NAMALWA (cell line): ENCODE results near the gene ZNF362.
"Not testable (repeated sequence)": the region's sequence is repeated elsewhere in the genome, so short reads cannot be mapped to it uniquely, and the experiment has no call there.

Experiments
- DNase-seq: peaks from one replicate; pipeline ENCODE4 v3.0.0-alpha.2; 2015; ENCODE audit warnings: low spot score

ZNF362 gene, protein sequence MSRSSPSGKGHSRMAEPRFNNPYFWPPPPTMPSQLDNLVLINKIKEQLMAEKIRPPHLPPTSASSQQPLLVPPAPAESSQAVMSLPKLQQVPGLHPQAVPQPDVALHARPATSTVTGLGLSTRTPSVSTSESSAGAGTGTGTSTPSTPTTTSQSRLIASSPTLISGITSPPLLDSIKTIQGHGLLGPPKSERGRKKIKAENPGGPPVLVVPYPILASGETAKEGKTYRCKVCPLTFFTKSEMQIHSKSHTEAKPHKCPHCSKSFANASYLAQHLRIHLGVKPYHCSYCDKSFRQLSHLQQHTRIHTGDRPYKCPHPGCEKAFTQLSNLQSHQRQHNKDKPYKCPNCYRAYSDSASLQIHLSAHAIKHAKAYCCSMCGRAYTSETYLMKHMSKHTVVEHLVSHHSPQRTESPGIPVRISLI

DNA sequence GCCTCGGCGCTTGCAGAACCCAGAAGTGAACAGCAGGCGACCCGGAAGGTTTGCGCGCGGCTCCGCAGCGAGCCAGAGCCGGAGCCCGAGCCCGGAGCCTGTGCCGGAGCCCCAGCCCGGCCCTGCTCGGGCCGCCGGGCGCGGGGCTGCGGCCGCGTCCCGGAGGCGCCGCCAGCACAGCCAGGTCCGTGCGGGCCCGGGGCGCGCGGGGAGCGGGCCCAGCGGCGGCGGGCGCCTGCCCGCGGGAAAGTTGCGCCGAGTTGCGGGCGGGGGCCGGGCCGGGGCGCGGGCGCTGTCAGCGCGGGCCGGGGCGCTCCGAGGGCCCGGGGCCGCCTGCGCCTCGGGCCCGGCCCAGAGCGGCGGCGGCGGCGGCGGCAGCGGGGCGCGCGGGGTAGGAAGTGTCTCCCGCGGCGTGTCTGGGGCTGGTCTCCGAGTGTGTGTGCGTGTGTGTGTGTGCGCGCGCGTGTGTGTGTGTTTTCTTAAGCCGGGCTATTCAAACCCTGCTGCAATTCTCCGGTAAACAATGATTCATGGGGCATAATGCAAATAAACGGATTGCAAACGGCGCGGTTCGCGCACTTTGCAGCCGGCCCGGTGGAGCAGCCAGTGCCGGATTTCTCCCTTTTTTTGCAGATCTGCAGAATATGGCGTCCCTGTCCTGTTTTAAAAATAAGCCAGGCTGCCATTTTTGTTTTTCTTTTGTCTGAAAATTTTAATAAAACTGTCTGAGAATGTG lies at the start of gene ZNF362:
Gene ZNF362 (plus strand): TSS at position 22 of the 736 bp plus-strand sequence. CDS start 14,083 bp downstream, outside the sequence.
- peak; percentile 71 for DNase-seq

DNA sequence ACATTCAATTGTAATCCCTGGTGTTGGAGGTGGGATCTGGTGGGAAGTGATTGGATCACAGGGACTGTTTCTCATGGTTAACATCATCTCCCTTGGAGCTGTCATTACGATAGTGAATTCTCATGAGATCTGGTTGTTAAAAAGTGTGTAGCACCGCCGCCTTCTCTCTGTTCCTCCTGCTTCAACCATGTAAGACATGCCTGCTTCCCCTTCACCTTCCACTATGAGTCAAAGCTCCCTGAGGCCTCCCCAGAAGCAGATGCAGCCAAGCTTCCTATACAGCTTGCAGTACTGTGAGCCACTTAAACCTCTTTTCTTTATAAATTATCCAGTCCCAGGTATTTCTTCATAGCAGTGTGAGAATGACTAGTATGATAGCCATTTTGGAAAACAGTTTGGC lies 44.3 kb upstream of the ZNF362 start:
- no peak for DNase-seq

DNA sequence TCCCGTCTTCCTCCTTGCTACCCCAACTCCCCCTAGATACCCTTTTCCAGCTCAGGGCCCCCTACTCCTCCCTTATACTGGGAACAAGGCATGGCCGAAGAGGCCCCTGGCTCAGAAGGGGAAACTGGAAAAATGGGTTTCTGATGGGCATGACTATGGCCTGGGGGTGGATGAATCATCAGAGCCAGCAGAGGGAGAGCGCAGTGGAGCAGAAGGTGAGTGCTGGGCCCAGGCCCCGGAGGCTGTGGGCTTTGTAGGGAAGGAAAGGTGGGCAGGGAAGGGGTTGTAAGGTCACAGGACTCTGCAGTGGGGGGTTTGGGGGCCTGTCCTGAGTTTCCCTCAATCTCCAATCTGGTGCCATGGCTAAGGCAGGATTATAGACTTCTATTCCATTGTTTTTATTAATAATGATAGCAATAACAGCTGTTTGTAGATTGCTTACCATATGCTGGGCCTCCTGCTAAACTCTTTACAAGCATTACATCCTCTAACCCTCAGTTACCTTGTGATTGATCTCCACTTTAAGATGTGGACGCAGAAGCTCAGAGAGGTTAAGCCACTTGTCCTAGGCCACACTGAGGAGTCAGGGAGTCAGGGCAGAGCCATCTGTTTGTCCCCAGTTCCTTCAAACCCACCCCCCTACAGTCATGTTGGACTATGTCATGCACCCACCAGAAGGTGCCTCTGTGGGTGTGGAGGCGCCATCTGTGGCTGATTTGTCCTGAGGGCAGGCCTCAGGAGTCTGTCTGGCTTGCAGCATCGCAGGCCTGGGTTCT lies 36.2 kb upstream of the ZNF362 start:
- DNase-seq: no peak

DNA sequence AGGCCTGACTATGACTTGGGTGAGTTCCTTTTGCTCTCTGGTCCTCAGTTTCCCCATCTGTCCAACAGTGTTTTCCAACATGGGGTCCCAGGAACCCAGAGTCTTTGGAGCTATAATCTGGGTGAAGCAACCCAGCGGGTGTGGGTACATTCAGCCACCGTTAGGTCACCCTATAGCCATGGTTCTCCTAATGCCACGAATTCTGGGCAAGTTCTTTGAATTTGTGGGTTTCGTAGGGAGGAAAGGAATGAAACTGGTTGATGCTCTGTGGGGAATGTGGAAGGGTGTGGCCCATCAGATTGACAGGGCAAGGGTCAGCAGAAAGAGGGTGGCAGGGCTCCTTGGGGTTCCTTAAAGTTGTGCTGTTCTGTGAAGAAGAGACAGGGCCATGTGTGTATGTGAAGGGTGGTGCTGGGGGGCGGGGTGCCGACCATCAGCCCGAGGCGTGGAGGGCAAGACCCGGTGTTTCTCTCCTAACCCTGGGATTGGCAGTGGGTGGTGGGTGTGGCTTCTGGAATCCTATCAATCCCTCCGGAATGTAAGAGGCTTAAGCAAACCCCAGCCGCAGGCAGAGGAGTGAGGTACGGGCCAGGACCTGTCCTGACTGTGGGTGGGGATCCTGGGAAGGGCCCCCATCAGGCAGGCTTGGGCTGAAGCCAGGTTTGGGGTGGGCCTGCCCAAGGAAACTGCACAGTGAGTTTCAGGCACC lies 35.5 kb upstream of the ZNF362 start:
- DNase-seq: no peak

DNA sequence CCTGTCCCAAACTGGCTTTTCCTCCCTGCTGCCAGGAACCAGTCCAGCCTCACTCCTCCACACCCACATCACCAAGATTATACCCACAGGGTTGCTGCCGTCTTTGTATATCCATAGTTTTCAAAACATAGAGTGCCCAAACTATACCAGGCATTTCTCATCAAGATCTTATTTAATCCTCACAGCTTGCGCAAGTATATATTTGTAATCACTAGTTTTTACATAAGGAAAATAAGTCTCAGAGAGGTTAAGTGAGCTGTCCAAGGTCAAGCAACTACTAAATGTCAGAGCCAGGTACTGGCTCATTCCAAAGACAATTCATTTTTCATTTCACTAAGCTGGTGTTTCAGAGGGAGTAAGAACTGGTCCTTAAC lies 34.9 kb upstream of the ZNF362 start:
- no peak for DNase-seq

DNA sequence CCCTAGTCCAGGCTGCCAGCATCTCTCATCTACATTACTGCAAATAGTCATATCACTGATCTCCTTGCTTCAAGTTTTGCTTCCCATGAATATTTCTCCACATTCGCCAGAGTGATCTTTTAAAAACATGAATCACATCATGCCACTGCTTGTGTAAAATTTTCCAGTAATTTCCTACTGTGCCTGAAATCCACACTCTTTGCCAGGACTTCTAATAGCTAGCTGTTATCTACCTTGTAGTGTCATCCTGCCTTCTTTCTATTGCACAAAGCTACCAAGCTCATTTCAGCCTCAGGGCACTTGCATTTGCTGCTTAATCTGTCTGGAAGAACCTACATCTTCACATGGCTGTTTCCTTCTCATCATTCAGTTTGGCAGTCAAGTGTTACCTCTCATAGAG lies 33.9 kb upstream of the ZNF362 start:
- no peak for DNase-seq

DNA sequence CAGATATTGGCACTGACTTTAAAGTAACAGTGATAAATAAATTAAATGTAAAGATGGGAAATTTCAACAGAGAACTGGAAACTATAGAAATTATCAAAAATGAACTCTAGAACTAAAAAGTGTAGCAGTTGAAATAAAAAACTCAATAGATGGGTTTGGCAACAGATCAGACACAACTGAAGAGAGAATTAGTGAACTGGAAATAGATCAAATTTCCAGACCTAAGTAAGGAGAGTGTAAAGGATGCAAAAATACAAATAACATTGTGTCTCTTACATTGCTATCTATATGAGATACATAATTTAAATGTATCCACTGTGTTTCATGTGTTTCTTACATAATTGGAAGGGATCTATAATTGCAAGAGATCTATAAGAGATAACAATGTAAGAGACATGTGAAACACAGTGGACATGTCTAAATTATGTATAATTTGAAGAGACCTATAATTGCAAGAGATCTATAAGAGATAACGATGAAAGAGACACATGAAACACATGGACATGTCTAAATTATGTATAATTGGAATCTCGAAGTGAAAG lies 32.1 kb upstream of the ZNF362 start:
- no peak for DNase-seq

DNA sequence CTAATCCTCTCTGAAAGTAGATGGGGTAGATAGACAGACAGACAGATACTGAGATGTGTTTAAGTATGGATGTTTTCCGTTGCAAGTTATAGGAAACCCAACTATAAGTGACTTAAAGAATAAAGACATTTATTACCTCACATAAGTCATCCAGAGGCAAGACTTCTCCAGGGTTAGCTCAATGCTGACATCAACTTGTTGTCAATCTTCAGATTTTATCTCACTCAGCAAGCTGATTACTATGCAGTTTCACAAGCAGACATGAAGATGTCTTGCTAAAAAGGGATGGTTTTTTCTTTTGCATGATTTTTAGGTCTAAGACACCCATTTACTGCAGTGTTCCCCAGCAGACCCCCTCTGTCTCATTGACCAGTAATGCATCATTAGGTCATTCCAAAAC lies 30.7 kb upstream of the ZNF362 start:
- DNase-seq: no peak

DNA sequence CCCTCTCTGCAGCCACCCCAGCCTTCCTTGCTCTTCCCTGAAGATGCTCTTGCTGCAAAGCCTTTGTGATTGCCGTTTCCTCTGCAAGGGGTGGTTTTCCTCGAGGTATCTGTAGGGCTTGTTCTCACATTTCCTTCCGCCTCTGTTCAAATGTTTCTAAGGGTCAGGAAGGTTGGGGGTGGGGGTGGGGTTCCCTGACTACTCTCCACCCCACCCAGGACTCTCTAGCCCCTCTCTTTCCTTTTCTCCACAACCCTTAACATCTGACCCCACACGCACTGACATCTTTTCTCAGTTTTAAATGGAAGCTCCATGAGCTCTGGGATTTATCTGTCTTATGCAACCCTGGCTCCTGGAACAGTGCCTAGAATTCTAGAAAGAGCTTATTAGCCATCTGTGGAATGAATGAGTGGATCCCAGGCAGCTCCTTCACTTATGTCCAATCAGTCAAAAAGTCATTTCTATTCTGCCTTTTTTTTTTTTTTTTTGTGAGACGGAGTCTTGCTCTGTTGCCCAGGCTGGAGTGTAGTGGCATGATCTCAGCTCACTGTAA lies 27.3 kb upstream of the ZNF362 start:
- no peak for DNase-seq

DNA sequence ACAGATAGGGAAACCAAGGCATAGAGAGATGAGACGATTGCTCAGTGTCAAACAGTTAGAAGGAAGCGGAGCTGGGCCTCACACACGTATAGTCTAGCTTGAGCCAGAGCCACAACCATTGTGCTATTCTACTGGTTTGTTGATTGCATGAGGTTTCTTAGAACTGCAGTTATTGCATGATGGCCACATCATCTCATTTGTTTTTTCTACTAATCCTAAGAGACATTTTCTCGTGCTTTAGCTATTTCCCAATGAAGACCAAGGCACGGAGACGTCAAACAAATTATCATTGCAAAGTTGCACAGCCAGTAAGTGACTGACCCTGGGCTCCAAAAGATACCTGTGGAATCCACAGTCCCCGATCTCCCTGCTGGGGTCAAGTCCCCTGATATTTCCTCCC lies 25.1 kb upstream of the ZNF362 start:
- DNase-seq: no peak

DNA sequence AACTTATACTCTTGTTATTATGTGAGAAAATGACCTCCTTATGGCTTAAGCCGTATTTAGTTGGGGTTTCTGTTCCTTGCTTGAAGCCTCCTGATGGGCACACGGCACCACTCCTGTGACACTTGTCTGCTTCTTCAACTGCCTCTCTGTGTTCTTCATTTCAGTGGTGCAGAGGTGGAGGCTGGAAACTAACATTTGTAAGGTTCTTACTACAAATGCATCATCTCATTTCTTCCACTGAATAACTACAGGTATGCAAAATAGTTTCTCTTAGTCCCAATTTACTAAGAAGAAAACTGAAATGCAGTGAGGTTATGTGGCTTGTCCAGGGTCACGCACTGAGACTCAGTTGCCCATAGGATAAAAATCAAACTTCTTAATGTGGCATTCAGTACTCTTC lies 23.6 kb upstream of the ZNF362 start:
- no peak for DNase-seq

DNA sequence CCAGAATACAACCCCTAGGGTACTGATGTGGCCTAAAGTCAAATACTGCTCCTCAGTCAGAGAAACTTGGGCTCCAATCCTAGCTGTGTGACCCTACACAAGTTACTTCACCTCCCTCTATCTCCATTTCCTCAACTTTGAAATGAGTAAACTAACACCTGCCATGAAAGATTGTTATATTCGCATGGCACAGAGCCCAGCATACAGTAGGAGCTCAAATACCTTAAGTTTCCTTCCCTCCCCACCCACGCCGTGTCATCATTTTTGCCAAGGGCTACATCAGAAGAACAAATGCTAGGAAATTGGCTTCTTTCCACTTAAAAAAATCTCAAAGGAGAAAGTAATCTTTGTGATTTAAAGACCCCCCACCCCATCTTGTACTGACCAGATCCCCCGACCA lies 22.2 kb upstream of the ZNF362 start:
- no peak for DNase-seq

DNA sequence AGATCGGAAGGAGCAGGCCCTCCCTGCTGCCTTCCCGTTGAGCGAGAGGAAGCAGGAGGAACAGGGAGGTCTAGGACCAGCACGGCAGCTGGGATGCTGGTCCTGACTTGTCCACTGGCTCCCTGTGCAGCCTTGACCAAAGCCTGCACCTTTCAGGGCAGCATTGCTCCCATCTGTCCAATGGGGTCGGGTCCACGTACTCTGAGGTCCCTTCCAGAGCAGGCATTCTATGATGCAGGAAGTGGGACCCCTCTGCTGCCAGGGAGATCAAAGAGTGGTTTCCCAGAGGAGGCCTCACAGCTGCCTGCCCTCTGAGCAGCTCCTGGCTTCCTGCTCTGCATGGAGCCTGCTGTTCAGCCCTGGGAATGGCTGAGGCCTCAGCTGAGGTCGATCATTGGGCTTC lies 21.7 kb upstream of the ZNF362 start:
- DNase-seq: no peak

DNA sequence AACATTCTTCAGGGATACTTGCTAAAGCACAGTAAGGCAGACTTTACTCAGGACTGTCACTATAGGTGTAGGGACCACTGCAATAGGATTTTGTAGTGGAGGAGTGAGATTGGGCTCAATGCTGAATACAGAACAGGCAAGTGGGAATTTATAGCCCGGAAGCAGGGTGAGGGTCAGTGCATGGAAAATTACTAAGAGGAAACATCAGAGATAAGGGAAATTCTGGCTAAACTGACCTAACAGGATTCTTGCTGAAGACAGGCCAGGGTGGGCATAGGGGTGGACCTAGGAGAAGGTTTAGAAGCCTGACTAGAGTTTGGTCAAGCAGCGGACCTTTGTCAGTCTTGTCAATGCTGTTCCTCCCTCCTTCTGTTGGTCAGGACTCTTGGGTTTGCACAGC lies 20.8 kb upstream of the ZNF362 start:
- no peak for DNase-seq

DNA sequence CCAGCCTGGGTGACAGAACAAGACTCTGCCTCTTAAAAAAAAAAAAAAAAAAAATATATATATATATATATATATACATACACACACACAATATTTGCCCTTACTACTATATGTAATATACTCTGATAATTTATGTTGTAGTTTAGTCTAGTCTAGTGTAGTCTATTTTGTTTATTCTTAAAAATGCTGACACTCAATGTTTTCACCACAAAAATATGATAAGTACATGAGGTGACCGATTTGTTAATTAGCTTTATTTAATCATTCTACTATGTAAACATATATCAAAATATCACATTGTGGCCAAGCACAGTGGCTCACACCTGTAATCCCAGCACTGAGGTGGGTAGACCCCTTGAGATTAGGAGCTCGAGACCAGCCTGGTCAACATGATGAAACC lies 19.8 kb upstream of the ZNF362 start:
- no peak for DNase-seq

DNA sequence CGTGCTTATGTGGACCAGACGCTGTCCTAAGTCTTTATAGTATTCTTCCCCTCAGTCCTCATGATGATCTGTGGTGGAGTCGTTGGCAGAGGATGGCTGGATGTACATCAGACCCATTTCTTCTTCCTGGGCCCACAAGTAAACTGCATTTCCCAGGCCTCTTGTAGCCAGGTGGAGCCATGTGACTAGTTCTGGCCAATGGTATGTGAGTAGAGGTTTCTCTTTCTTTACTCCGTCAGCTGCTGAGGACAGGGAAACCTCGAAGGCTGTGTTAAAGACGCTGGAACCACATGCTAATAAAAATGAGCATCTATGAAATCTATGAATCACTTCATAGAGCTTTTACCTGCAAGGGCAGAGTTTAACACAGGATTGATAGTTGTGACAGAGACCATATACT lies 18.7 kb upstream of the ZNF362 start:
- no peak for DNase-seq

DNA sequence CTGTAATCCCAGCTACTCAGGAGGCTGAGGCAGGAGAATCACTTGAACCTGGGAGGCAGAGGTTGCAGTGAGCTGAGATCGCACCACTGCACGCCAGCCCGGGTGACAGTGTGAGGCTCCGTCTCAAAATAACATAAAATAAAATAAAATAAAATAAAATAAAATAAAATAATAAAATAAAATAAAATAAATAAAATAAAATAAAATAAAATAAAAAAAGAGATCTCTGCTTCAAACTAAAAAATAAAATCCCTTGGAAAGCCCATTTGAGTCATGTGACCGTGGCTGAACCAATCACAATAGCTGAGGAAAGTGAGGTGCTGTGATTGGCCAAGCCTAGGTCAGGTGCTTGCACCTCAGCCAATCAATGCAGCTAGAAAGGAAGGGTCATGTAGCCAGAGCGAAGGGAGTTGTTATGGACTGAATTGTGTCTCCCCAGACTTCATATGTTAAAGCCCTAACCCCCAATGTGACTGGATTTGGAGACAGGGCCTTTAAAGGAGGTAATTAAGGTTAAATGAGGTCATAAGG lies 18.0 kb upstream of the ZNF362 start:
- peak; percentile 74 for DNase-seq

DNA sequence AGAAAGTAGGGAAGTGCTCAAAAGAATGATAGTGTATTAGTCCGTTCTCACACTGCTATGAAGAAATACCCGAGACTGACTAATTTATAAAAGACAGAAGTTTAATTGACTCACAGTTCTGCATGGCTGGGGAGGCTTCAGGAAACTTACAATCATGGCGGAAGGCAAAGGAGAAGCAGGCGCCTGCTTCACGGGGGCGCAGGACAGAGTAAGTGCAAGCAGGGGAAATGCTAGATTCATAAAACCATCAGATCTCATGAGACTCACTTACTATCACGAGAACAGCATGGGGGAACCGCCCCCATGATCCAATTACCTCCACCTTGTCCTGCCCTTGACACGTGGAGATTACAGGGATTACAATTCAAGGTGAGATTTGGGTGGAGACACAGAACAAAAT lies 16.9 kb upstream of the ZNF362 start:
- DNase-seq: not testable (repeated sequence)

DNA sequence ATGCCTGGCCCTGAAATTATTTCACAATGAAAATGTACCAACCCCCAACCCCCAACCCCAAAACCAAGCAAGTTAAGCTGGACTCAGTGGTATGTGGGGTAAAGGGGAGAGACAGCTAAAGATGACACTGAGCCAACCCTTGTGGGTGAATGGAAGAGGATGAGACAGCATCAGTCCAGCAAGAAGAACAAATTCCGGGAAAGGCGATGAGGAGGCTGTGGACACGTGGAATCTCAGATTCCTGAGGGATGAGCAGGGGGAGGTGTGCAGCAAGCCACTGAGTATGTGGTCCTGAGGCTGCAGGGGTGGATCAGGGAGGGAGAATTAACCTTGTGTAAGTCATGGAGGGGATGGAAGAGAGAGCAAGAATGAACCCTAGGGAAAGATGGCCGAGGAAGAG lies 14.4 kb upstream of the ZNF362 start:
- no peak for DNase-seq

DNA sequence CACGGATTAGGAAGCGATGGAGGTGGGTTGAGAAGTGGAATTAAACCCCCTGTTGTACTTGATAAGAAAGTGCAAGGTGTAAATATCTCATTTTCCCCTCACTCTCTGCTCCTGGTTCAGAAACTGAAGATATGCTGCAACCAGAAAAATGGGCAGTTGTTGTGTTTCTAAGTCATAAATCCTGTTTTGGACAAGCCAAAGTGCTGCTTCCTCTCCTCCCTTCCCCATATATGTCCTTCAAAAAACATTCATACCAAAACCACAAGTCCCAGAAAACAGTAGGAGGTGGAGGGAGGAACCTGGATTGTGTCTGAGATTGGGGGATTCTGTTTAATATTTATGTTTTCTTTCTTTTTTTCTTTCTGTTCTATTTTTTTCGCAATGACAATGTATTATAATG lies 13.6 kb upstream of the ZNF362 start:
- no peak for DNase-seq

DNA sequence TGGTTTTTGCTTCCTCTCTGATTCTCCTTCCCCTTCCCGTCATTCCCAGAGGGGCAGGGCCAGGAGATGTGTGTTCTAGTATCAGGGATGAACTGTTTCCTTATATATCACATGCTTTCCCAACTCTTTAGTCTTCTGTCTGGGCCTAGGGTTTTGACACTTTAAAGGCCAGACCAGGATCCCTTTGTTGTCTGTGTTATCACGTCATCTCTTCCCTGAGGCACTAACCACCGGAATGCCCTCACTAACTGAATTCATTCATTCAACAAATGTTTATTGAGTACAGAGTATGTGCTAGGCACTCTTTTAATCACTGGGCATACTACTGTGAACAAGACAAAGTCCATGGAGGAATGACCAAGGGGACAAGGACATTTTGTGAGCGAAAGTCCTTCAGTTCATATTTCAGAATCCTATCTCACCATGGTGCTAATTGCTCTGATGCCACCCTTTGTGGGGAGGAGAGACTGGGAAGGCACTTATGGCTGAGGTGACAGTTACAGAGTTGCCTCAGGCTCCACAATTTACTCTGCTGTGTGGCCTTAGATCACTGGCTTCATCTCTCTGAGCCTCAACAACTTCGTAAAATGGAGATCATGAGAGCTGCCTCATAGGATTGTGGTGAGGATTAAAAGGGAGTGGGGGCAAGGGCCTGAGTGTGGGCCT lies 12.0 kb upstream of the ZNF362 start:
- no peak for DNase-seq
